Measurements from ENCODE around the gene NFS1.
"Not testable (repeated sequence)": the region's sequence is repeated elsewhere in the genome, so short reads cannot be mapped to it uniquely, and the experiment has no call there.

The NFS1 gene

DNA sequence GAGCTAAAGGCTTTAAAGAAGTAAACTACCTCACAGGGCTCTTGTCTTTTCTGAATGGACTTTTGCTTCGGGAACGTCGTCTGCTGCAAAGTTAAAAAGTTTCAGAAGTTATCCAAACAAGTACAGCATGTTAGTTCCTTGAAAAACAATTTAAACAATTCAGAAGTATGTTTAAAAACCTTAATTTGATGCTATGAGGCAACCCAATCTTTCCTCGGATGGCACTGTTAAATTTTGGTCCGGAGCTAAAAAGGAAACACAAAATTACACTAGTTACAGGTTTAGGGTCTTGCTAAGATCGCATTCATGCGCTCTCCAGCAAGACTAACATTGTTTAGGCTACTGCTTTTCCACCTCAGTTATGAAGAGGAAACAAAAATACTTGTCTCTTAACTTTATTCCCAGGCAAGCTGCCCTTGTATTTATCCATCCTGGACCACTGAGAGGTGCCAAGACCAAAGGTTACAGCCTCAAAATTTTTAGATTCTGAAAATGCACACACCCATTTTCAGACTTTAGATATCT lies 30.2 kb upstream of the NFS1 start:
- no peak for DNase-seq

DNA sequence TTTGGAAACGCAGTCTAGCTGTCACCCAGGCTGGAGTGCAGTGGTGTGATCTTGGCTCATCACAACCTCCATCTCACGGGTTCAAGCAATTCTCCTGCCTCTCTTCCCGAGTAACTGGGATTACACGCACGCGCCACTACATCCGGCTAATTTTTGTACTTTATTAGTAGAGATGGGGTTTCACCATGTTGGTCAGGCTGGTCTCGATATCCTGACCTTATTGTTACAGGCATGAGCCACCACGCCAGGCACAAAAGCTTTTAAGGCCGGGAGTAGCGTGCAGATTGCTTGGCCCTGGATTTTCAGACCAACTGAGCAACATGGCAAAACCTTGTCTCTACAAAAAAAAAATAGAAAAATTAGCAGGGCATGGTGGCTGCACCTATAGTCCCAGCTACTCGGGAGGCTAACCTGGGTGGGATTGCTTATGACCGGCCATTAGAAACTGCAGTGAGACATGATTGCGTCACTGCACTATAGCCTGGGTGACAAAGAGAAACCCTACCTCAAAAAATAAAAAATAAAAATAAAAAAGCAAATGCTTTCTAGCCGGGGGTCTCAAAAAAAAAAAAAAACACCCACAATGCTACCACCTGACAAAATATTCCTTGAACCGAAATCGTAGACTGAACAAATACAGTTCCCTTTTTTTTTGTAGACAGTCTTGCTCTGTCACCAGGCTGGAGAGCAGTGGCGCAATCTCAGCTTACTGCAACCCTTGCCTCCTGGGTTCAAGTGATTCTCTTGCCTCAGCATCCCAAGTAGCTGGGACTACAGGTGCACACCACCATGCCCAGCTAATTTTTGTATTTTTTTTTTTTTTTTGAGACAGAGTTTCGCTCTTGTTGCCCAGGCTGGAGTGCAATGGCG lies 27.9 kb upstream of the NFS1 start:
- DNase-seq = no peak

DNA sequence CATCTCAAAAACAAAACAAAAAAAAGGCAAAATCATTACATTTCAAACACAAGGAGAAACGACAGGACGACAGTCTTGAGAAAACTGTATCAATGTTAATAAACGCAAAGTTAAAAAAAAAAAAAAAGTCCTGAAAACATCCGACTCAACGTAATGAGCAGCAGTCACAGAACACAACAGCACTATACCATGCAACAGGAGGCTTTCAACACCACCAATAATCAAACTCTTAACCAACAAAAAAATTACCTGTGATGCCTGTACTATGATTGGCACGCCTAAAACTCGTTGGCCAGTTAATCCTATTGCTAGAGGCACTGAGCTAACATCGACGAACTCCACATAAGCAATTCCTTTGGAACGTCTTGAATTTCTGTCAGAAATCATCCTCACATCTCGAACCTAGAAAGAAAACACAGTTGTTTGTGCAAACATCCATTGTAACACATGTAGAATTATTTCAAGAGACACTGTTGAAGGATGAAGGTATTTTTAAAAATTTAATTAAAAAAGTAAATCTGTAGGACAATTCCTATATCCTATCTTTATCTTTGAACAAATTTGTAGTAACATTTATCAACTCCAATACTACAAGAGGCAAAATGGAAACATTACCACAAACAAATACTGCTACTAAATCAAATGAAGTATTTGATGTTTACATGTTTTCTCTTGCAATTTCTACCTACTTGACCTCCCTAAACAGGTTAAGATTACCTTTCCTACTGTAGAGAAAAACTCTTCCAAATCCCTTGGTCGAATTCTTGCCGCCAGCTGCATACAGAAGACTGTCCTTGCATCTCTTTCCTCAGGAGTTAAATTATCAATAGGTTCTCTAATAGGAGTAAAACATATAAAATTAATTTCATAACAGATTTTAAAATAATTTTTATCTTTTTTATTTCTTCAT lies 25.4 kb upstream of the NFS1 start:
- DNase-seq = no peak

DNA sequence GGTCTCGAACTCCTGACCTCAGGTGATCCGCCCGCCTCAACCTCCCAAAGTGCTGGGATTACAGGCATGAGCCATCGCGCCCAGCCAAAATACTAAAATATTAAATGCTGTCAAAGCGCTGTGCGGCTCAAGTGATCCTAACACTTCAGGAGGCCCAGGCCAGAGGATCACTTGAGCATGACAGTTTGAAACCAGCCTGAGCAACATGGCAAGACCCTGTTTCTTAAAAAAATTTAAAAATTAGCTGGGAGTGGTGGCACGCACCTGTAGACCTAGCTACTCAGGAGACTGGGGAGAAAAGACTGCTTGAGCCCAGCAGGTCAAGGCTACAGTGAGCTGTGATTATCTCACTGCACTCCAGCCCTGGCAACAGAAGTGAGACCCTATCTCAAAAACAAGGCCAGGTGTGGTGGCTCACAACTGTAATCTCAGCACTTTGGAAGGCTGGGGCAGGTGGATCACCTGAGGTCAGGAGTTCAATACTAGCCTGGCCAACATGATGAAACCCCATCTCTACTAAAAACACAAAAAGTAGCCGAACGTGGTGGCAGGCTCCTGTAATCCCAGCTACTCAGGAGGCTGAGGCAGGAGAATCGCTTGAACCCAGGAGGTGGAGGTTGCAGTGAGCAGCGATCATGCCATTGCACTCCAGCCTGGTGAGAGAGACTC lies 24.6 kb upstream of the NFS1 start:
- not testable (repeated sequence) for DNase-seq

DNA sequence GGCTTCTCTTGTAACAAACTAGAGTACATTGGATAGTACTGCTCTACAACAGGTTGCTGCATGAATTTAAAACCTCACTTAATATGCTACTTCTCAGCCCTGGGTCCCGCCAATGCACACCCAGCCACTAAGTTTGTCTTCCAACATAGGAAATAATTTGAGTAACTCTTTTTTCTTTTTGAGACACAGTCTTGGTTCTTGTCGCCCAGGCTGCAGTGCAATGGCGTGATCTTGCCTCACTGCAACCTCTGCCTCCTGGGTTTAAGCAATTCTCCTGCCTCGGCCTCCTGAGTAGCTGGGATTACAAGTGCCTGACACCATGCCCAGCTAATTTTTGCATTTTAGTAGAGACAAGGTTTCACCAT lies 24.1 kb upstream of the NFS1 start:
- DNase-seq = not testable (repeated sequence)

DNA sequence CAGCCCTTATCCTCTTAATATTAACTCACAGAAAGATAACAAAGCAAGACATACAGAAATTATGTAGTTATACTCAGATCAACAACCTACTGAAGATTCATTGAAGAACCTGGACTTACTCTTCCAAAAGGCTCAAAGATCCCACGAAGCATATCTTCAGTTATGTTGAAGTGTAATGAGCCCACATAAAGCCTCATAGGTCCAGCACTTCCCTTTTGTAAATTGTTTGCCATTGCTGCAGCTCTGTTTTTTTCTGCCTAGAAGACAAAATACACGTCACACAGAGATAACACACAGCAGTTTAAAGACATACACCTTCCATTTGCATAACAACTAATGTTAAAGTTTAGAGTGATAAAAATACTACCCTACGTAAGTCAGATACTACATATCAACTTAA lies 22.5 kb upstream of the NFS1 start:
- DNase-seq = no peak

DNA sequence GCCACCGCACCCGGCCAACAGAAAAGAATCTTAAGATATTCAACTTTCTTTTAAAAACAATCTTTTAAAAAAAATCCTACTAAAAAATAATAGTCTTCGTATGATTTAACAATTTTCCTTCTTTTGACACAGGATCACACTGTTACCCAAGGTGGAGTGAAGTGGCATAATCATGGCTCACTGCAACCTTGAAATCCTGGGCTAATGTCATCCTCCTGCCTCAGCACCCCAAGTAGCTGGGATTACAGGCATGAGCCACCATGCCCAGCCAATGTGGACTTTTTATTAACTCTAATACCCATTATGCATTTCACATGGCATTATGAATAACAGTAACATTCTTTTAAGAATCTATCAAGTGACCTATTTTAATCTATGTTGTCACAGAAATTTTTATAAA lies 22.1 kb upstream of the NFS1 start:
- no peak for DNase-seq

DNA sequence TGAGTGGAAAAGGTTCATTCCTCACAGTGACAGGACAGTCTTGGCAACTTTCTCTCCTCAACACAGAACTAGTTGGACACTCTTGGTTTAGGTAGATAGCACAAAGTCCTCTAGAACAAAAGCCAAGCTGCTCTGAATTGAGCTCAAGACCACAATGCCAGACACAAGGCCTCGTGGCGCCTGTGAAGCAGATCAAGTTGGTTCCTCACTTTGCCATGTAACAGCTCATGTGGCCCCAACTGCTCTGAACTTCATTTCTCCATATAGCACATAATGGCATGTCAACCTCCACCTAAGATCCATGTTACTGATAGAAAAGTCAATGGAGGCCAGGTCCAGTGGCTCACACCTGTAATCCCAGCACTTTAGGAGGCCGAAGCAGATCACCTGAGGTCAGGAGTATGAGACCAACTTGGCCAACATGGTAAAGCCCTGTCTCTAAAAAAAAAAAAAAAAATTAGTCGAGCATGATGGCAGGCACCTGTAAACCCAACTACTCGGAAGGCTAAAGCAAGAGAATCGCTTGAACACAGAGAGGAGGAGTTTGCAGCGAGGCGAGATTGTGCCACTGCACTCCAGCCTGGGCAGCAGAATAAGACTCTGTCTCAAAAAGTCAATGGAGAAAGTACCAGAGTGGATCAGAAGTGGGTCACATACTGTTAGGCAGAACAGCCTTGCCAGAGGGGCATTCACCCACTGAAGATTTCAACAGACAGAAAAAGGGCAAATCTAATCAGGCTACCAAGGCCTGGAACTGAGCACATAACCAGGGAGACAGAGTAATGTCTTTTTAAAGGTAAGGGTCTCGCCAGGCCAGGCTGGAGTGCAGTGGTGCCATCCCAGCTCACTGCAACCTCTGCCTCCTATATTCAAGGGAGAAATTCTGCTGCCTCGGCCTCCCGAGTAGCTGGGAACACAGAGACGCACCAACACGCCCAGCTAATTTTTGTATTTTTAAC lies 21.3 kb upstream of the NFS1 start:
- no peak for DNase-seq

DNA sequence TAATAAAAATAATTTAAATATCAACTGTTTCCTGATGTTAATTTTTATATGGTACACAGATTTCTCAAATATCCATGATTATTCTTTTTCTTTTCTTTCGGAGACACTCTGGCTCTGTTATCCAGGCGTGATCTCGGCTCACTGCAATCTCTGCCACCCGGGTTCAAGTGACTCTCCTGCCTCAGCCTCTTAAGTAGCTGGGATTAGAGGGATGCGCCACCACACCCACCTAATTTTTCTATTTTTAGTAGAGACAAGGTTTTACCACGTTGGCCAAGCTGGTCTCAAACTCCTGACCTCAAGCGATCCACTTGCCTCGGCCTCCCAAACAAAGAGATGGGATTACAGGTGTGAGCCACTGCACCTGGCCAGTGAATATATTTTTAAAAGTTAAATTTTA lies 20.6 kb upstream of the NFS1 start:
- no peak for DNase-seq

DNA sequence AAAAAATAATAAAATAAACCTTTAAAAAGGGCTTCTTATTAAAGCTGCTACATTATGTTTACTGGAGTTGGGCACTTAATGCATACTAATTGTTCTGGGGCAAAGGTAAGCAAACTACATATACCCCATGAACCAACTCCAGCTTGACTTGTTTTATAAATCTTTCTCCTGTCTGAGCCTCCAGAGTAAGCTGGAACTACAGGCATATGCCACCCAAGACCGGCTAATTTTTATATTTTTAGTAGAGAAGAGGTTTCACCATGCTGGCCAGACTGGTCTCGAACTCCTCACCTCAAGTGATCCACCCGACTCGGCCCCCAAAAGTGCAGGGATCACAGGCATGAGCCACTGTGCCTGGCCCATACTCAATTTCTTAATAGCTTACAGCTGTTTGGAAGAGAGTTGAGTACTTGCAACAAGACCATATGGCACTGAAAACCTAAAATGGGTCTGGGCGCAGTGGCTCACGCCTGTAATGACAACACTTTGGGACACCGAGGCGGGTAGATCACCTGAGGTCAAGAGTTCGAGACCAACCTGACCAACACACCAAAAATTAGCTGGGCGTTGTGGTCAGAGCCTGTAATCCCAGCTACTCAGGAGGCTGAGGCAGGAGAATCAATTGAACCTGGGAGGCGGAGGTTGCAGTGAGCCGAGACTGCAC lies 20.0 kb upstream of the NFS1 start:
- peak; percentile 39 for DNase-seq

DNA sequence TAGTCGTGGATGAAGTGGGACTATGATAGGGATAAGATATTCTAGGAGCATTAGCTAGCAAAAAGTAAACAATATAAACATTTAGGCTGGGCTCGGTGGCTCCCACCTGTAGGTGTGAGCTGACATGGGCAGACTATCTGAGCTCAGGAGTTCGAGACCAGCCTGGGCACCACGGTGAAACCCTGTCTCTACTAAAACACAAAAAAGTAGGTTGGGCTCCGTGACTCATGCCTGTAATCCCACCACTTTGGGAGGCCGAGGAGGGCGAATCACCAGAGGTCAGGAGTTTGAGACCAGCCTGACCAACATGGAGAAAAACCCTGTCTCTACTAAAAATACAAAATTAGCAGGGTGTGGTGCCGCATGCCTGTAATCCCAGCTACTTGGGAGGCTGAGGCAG lies 19.2 kb upstream of the NFS1 start:
- not testable (repeated sequence) for DNase-seq

DNA sequence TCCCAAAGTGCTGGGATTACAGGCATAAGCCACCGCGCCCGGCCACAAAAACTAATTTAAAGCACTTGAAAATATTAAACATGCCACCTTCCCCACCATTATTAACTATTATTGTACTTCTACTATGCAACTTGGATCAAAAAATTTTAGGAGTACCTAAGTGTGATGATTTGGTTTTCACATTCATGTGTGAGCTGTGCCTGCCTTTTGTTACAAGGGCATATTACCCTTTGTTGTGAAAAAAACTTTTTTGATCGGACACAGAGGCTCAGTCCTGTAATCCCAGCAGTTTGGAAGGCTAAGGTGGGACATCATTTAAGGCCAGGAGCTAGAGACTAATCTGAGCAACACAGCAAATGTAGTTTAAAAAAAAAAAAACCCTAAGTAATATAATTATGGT lies 17.2 kb upstream of the NFS1 start:
- DNase-seq = no peak

DNA sequence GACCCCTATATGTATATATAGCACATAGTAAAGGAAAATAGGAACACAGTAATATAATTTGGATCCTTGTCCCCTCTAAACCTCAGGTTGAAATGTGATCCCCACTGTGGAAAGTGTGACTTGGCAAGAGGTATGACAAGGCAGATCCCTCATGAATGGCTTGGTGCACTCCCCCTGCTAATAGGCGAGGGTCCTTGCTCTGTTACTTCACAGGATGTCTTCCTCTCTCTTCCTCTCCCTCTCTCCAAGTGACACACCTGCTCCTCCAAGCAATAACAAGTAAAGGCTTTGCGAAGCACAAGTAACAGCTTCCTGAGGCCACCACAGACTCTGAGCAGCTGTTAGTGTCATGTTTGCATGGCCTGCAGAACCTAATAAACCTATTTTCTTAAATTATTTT lies 16.5 kb upstream of the NFS1 start:
- no peak for DNase-seq

DNA sequence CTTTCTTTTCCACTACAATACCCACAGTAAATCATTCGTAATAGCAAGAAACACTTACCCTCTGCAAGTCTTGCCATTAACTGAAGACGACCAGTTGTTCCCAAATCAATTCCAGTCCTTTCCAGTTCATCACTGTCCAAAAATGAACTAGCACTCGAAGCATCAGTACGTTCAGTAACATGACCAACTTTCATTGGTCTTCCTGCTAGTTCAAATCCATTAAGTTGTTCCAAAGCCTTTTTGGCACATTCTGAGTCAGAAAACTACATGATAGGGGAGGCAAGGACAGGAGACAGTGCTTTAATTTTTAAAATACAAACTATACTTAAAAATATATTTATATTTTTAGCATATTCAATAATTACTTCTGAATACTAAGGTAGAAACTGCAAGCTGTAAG lies 15.0 kb upstream of the NFS1 start:
- no peak for DNase-seq

DNA sequence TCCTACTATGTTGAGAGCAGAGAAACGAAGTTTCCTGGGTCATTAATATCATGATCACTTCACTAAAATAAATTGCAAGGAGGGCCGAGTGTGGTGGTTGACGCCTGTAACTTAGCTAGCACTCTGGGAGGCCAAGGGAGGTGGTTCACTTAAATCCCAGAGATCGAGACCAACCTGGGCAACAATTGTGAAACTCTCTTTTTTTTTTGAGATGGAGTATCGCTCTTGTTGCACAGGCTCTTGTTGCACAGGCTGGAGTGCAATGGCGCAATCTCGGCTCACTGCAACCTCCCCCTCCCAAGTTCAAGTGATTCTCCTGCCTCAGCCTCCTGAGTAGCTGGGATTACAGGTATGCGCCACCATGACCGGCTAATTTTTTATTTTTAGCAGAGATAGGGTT lies 14.0 kb upstream of the NFS1 start:
- not testable (repeated sequence) for DNase-seq

DNA sequence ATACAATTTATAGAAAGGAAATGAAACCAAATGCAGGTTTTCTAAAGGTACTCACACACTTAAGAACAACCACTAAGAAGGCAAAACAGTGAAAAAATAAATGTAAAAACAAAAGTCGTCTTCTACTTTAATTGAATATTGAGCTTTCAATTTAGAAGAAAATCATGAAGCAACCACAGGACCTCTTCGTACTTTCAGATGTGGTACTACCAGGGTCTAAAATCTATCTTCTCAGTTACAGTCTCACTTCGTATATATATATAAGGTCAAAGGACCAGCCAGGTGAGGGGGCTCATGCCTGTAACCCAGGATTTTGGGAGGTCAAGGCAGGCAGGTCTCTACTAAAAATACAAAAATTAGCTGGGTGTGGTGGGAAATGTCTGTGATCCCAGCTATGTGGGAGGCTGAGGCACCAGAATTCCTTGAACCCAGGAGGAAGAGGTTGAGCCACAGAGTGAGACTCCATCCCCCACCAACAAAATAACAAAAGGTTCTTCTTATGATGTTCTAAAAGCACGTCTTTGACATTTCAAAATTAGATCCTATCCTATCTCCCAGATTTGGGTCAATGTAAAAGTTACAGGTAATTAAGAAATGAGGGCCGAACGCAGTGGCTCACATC lies 12.5 kb upstream of the NFS1 start:
- DNase-seq = no peak

DNA sequence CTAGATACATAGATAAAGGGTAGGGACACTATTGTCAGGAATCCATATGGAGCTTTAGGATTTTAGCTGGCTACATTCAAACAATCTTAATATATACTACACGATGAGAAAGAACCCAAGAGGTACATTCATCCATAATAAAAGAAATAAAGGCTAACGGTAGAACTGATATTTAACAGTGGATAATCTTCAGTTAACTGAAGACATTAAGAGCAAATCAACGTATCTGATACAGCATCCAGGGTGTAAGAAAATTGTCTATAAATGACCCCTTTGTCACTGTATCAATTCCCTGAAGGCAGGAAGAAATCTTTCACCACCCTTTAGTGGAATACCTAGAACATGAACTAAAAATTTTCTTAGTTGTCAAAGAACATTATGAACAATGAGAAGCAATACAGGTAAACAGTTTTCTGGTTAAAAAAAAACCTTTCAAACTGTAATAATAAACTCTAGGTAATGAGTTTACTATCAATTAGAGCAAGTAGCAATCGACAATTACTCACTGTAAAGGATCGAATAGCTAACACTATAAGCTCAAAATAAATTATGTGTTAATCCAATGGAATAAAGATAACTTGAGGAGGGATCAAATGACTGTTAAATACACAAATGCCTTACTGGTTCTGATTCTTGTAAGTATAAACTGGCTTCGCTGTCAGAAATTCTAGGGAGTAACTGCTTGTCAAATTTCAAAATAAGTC lies 11.9 kb upstream of the NFS1 start:
- DNase-seq = no peak

DNA sequence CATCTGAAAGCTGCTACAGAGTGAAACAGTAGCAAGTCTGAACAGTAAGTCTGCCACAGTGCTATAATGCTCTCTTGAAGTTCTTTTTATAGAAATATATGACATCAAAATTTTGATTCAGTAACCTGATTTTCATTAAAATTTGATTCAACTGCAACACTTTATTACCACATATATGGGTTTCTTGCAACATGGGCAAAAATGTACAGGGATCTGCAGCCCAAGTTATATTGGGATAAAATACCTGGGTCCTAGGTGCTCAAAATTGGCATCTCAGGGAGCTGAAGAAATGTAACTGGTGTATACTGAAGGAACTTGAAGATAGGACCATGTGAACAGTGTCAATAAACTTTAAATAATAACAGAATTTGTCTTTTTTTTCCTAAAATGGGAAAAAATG lies 10.9 kb upstream of the NFS1 start:
- DNase-seq = no peak

DNA sequence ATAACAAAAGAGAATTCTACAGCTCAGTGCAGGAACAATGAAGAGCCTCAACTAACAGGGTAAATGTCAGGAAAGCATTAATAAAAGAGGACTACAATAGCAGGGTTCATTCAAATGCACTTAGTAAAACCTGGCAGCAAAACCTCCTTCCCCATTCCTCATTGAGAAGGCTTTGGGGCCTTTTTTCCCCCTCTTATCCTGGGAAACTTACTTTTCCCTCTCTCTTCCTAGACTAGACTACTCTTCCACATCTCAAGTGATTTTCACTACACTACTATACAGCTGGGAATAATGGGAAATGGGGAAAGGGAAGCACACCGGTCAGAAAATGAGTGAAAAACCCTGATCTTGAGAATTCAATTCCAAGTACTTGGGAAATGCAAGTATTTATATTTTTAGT lies 10.1 kb upstream of the NFS1 start:
- no peak for DNase-seq

DNA sequence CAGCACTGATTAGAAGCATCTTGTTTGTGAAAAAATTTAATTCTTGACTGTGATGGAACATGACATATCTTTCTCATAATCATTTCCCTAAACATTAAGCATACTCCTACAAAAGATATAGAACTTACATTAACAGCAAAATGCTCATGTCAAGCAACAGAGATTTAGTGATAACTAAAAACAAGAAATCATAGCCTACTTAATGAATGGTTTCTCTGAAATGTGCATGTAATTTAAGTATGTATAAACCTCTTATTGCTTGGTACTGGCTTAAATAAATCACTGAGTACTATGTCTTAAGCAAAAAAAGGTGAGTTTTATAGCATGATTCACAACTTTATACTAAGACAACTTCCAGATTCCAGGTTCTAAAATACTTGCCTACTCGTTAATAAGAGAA lies 9.3 kb upstream of the NFS1 start:
- no peak for DNase-seq

All from fibroblast of skin of abdomen (primary cell).